AG08396 (cell line): ENCODE measurements around the gene DNASE1L2.

Experiments
- DNase-seq: peaks from one replicate; pipeline ENCODE4 v3.0.0; 2012; ENCODE audit warnings: low spot score, mixed read lengths

Gene DNASE1L2

DNA sequence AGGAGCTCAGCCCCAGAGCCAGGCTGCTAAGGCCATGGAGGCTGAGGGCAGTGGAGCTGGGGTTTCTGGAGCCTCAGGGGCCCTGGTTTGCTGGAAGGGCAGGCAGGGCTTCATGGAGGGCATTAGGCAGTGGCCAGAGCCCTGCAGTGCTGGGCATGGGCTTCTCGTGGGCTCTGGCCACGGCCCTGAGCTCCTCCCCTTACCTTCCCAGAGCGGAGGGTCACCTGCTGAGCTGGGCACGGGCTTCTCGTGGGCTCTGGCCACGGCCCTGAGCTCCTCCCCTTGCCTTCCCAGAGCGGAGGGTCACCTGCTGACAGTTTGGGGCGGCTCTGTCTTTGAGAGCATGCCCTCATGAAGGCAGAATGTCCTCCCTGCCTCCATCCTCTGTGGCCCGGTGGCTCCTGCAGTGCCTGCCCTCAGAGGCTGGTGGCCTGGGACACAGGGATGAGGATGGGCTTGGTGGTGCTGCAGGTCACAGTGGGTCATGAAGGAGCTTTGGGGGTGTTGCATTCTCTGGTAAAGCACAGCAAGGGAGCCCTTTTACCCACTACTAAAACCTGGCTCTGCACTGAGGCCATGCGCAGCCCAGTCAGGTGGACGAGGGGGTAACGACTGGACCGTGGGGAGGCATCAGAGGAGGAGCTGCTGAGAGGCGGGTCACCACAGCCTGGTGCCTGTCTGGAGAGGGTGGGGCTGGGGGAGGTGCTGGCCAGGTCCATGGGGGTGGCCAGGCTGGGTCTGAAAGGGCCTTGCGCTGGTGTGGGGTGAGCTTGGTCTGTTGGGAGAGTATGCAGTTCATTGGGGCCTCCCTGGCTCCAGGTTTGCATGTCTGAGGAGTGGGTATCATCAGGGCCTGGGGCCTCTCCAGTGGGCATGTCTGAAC is 34.6 kb downstream of the DNASE1L2 start:
- DNase-seq: no peak

DNA sequence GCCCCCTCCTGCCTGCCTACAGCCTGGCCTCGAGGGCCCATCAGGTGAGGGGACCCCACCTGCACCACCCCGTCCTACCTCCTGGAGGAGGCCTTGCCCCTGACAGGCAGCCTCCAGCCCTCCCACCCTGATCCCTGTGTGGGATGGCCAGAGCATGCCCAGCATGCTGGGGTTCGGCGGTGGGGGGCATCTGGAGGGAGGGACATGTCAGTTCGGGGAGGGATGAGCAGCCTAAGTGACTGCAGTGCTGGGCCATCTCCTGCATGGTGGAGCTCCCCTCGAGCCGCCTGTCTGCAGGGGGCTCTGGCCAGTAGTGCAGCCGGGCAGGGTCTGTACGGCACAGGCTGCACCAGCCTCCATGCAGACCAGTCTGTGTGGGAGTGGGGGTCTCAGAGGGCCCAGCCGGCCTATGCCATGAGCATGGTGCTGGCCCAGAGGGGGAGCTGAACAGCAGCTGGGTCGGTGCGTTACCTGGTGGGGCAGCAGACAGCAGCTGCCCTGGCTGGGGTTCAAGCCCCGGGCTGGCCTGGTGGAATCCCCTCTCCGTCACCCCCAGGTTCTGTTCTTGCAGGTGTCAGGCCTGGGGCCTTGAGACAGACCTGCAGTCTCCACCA is 35.7 kb downstream of the DNASE1L2 start:
- no peak for DNase-seq

DNA sequence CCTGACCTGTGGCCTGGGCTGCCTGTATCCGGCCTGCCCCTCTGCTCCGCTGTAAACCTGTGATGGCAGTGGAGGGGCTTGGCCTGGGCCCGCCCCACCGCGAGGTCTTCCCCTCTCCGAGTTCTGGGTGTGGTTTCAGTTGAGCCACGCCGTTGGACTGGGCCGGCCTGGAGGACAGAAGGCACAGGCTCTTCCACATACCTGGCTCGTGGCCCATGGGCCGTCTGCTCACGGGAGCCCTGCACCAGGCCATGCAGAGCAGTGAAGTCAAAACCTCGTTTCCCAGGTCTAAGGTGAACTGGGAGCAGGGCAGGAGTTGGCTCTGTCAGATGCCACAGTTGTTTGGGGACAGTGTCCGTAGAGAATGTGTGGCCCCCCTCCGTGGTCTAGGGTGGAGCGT is 37.2 kb downstream of the DNASE1L2 start:
- no peak for DNase-seq

DNA sequence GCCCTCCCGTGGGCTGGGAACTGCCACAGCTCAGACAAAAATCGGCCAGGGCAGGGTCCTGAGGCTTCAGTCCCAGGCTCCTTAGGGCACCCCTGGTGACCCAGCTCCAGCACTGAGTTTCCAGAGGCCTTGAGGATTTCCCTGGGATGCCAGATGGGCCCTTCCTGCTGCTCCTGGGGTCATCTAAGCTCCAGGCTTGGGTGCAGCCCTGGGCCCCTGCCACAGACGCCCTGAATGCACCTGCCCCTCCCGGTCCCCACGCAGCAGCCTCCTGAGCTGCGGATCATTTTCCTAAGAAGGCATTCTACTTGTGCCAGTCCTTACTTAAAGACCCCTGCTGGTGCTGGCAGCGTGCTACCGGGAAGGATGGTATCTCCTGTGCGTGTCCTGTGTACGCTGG is 37.7 kb downstream of the DNASE1L2 start:
- no peak for DNase-seq

DNA sequence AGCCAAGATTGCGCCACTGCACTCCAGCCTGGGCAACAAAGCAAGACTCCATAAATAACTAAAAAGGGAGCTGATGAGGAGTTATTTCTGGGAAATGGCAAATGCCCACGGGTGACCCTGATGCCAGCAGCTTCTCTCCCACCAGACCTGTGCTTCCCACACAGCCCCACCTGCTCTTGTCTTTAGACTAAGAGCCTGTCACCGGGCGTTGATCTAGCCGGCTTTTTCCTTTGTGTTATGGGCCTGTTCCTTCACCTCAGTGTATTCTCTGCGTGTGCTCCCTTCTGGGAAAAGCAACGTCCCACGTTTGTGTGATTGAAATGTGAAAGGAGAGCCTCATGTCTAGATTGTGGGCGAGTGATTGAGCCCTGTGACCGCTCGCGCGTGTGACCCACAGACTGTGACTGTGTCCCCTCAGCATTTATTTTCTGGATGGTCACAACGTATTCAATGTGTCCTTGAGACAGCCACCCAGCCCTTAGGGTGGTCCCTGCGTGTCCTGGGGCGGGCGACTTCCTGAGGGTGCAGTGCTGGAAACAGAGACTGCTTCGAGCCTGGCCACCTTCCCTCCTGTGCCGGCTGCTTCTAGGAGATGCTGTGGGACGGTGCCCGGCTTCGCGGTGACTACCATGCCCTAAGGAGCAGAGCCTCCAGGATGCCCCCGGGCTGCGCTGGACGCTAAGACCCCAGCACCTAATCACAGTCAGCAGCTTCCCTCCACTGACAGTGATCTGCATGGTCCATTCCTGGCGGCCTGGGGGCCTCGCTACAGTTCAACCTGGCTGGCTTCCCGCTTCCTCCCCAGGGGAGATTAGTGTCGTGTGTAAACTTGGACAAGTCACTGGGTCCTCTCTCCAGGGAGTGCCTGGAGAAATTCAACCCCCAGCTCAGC is 39.5 kb downstream of the DNASE1L2 start:
- DNase-seq: no peak

DNA sequence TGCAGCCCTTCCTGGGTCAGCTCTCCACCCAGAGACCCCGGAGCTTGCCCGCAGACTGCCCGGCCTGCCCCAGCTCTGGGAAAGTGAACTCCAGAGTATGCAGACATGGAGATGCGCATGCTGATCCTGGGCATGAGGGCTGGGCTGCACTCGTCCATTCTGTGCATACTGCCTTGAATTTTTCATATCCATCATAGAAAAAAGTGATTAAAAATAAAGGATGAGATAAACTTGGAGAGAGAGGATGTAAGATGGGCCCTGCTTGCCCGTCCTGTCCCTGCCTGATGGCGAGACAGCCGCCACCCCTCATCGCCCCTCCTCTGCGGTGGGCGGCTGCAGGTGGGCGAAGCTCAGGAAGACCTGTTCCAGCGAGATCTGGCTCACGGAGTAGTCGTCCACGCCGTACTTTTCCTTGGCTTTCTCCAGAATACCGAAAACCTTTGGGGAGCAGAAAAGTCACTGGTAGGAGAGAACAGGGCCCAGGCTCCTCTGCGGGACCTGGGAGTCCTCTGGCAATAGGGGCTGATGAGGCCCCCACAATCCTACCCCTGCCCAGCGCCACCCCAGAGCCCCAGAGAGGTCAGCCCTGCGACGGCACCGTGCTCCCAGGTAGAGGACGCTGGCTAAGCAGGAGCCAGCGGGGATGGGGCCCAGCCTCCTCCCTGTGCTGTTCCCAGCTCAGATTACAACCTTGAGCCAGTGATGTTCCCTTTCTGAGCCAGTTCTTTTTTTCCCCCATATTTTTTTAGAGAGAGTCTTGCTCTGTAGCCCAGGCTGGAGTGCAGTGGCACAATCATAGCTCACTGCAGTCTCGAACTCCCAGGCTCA is 40.3 kb downstream of the DNASE1L2 start:
- no peak for DNase-seq

DNA sequence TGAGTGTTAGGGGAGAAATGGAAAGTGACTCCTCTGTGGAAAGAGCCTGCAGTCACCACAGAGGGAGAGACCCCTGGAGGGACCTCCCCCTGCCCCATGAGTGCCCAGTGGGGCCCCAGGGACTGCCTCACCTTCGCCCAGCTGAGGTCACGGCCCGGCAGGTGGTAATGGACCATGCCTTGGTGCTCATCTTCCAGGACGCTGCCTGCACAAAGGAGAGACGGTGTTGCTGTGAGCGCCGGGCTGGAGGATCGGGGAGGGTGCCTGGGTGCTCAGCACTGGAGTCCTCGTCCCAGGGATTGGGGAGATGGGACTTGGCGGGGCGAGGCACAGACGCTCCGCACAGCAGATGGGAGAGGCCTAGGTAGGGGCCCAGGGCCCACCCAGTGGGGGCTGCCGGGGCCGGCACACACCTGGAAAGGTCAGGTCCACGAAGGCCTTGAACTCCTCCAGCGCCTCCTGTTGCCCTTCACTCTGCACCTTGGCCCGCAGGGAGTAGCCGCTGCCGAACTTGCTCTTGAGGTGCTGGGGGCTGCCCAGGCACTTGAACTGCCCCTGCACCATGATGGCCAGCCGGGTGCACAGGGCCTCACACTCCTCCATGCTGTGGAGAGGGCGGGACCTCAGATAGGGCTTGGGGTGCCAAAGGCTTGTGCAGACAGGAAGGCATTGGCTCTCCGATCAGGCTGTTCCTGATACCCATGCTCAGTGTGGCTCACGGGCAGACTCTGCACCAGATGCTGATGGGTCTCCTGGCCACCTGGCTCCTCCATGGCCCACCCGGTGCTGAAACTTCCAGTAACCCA is 41.4 kb downstream of the DNASE1L2 start:
- no peak for DNase-seq

DNA sequence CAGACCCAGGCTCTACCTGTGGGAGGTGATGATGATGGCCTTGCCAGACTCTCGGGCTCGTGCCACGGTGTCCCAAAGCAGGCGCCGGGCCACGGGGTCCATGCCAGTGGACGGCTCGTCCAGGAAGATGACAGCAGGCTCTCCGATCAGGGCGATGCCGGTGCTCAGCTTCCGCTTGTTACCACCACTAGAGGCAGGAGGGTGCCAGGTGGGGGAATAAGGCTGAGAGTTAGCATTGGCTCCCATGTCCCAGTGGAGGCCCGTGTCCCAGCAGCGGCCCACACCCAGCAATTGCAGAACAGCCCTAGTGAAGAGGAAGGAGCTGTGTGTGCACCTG is 42.0 kb downstream of the DNASE1L2 start:
- no peak for DNase-seq

DNA sequence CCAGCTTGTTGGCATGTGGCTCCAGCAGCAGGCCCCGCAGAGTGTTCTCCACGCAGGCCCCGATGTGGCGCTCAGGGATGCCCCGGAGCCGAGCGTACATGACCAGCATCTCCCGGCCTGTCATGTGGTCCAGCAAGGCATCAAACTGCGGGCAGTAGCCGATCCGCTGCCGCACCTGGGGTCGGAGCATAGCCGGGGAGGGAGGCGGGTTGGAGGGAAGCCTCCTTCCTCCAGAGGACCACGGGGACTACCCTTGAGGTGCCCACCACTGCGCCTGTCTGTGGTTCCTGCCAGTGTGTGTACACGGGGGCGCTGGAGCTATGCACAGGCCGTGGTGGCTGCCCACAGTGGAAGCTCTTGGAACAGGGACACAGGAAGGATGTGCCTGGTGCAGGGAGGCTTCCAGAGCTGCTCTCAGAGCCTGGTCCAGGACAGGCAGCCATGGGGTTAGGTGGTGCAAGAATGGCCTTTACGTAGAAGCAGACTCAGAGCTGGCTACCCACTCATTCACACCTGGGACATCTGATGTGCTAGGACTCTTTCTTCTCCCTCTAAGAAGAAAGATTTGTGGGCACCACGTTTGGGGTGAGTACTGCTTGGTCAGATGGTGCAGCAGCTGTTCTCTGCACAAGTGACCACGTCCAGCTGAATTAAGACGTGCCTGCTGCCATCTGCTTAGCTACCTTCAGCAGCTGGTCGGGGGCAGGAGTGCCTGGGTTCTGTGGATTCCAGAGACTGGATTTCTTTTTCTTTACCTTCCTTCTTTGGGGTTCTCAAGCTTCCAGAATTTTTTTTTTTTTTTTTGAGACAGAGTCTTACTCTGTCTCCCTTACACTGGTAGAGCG is 42.9 kb downstream of the DNASE1L2 start:
- DNase-seq: no peak

DNA sequence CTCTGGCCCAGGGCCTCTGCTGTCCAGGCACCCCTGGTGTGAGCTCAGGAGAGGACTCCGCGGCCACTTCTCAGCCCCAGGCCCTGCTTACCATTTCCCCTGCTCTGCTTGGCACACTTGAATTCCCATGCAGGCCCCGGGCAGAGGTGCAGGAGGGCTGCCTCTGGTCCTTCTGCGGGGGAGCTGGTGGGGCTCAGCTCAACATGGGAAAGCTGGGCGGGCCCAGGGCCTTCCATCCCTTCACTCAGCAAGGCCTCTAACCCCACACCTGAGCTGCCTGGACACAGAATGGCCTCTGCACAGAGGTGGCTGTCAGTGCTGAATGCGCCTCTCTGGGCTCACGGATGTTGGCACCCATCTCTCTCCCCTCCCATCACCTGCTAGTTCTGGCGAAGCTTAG is 44.2 kb downstream of the DNASE1L2 start:
- no peak for DNase-seq

DNA sequence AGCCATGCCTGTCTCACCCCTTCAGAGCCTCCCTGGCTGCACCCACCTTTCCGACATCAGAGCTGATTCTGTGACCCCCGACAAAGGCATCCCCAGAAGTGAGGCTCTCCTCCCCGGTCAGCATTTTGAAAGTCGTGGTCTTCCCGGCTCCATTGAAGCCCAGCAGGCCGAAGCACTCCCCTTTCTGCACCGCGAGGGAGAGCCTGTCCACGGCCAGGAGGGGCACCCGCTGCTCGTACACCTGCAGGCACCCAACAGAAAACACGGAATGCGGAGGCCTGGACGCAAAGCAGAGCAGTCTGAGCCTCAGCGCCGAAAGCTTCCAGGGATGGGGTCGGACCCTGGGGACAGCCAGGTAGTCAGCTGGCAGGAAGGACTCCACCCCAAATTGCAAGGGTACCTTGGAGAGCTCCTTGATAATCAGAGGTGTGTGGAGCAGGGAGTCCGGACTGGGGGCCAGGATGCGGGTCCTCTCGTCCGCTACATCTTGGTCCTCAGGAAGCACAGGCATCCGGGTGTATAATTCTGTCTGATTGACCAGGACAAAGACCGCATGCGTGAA is 44.8 kb downstream of the DNASE1L2 start:
- DNase-seq: no peak

DNA sequence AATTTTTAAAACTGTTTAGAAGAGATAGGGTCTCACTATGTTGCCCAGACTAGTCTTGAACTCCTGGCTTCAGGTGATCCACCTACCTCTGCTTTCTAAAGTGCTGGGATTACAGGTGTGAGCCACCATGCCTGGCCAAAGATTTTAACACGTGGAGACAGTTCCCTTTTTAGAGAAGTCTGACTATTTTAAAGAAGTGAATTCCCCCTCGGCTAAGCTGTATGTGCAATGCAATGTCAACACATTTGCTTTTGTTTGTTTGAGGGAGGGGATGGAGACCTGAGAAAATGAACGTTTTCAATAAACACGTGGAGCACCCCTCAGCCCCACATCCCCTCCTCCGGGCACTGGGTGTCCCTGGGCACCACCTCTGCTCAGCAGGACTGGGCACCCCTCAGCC is 46.0 kb downstream of the DNASE1L2 start:
- no peak for DNase-seq

DNA sequence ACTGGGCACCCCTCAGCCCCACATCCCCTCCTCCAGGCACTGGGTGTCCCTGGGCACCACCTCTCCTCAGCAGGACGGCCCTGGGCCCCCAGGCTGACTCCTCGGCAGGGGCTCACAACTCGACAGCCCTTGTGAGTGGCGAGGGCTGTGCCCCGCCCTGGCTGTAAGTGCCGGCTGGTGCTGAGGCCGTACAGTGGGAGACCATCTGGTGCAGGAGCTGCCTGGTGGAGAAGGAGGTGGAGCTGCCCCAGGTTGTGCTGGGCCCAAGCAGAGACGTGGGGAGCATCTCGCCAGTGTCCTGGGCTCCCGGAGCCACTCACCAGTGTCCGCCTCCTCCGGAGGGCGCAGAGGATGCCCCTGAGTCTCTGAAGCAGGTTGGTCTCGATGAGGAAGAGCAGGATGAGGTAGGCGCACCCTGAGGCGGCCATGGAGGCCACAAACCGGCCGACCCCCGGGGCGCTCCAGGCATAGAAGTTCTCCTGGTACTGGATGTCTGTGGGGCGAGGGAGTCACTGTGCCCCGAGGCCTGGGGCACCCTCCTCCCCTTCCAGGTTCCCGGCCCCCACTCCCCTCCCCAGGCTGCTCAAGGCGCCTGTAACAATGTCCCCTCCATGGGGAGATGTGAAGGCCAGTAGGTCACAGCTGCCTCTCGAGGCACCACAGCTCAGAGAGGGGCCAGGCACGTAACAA is 46.8 kb downstream of the DNASE1L2 start:
- DNase-seq: no peak

DNA sequence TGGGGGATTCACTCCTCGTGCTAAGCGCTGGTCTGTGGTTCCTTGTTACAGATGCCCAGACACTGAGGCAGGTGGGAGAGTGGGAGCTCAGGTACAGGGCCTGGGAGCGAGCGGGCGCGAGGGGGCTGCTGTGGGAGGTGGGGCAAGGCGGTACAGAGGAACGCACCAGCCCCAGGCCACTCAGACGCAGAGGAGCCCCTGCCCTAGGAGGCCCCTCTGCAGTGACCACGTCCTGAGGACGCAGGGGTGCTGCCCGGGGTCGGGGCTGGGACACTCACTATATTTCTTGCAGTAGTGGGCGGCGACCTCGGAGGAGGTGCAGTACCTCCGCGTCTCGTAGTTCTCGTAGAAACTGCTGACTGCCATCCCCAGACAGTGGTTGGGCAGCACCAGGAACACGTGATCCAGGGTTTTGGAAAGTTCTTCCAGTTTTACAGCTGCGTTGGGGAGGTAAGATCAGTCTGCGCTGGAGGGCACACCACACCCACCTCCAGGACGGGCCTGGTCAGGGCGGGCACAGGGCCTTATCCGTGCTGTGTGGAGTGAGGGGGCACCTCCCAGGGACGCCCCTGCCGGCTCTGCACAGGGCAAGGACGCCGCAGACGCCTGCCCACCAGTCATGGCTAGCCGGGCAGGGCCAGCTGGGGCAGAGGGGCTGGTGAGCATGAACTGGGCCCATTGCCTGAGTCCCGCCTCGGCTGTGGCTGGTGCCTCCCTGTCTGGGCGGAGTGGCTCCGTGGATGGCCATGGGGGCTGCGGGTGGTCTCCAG is 47.9 kb downstream of the DNASE1L2 start:
- no peak for DNase-seq

DNA sequence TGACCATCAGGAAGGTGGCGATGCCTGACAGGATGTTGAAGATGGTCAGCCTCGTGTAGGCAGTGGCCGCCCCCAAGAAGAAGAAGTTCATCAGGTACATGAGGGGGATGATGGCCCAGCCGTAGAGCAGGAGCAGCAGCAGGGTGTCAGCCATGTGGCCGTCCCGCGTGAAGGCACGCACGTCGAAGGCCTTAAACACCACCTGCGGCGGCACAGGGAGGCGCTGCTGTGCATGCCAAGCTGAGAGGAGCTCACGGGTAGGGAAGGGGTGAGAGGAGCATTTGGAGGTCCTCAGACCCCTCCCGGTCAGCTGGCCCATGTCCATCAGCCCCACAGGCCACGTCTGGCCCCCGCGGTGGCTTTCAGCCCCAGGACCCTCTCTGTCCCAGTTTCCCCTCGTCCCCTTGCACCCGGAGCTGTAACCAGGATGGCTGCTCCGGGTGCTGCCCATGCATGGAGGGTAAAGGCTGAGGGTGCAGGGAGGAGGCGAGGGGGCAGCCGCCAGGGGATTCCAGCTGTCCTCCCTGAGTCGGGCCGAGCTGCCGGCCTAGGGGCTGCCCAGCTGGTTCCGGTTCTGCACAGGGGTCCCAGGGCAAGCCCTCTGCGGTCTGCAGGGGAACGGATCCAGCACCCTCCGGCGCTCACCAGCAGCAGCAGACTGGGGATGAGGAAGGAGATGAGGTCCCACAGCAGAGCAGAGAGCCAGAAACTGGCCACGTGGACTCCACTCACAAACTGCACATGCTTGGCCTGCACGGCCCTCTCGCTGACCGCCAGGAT is 48.7 kb downstream of the DNASE1L2 start:
- no peak for DNase-seq

DNA sequence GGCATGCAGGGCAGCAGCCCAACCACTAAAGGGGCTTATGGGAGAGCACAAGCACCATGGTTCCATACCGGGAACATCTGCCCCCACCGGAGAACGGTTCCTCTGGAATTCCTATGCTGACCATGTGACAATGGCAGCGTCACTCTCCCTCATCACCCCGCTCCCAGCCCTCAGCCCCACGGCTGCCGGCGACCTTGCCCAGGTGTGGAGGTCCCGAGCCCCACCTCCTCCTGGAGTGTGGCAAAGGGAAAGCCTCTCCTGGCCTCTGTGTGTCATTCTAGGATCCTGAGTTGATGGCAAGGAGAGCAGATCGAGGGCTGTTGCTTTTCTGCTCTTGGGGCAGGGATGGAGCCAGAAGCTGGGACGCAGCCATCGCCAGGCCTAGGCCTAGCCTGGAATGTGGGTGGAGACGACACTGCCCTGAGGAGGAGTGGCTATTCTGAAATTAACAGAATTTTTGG is 49.5 kb downstream of the DNASE1L2 start:
- DNase-seq: peak; percentile 54

DNA sequence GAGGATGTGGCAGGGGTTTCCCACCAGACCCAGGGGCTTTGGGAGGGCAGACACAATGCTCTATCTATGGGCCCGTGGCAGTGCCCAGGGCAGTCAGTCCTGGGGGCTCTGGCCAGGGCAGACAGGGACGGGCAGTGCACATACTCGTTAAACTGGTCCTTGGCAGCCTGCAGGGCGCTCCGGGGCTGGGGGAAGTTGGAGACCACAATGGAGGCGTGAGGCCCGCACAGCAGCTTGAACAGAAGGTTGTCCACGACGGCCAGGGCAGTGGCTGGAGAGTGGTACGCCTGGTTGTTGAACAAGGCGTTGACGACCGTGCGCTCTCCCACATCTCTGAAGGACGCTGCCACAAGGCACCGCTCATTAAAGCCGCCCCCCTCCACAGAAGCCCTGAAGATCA is 50.3 kb downstream of the DNASE1L2 start:
- DNase-seq: no peak
